CD14-positive monocyte (primary cell): ENCODE measurements around the gene NRXN3. TPM values are rescaled to one million over a fixed set of nuclear protein-coding genes. Genes with fewer than 3 reads are reported as not detected.

ENCODE experiments used
- DNase-seq, 3 donors: peaks; one replicate each; pipeline ENCODE4 v3.0.0-alpha.2; 2011 to 2022
- H2AFZ ChIP-seq: 2 replicates; pipeline ENCODE4 v1.6.0; 2012; ENCODE audit warnings: mild to moderate bottlenecking, low read depth, low read length, inconsistent platforms; ENCODE audit not compliant: insufficient read depth, poor library complexity, severe bottlenecking
- H3K27ac ChIP-seq, 2 donors: 1 replicate in 1 of 2; 2 replicates in 1 of 2; pipeline ENCODE4 v1.5.1; 2012 to 2013; ENCODE audit warnings: low read length in 2 of 2, control low read depth in 1 of 2, inconsistent platforms in 1 of 2, low read depth in 1 of 2, mild to moderate bottlenecking in 1 of 2
- H3K27me3 ChIP-seq, 2 donors: one replicate each; pipeline versions ENCODE4 v1.6.0 to v1.6.1; 2011 to 2013; ENCODE audit warnings: low read length in 2 of 2; ENCODE audit not compliant: control insufficient read depth in 2 of 2, insufficient read depth in 2 of 2
- H3K36me3 ChIP-seq, 2 donors: replicated peaks in 1 of 2; 1 replicate in 1 of 2; 2 replicates in 1 of 2; pipeline versions ENCODE4 v1.5.1 to v1.6.1; 2012 to 2013; ENCODE audit warnings: low read length in 2 of 2, control low read depth in 1 of 2, inconsistent platforms in 1 of 2, mild to moderate bottlenecking in 1 of 2; ENCODE audit not compliant: insufficient read depth in 2 of 2, control insufficient read depth in 1 of 2
- H3K4me1 ChIP-seq, 2 donors: 1 replicate in 1 of 2; 2 replicates in 1 of 2; pipeline versions ENCODE4 v1.5.1 to v1.6.1; 2012 to 2013; ENCODE audit warnings: low read length in 2 of 2, control low read depth in 1 of 2, inconsistent platforms in 1 of 2, mild to moderate bottlenecking in 1 of 2, moderate library complexity in 1 of 2; ENCODE audit not compliant: insufficient read depth in 2 of 2, control insufficient read depth in 1 of 2
- H3K4me2 ChIP-seq: replicated peaks from 2 replicates; pipeline ENCODE3; 2012; ENCODE audit warnings: low read length, moderate library complexity, mild to moderate bottlenecking; ENCODE audit not compliant: poor library complexity, severe bottlenecking; ENCODE audit errors: extremely low read depth
- H3K4me3 ChIP-seq, 3 experiments: fragments of 200-600 bp in 1 of 3; sonication (generic) in 1 of 3; replicated peaks in 1 of 3; 1 replicate in 2 of 3; 2 replicates in 1 of 3; pipeline ENCODE4 v1.5.1; 2011 to 2013; ENCODE audit warnings: low read length in 3 of 3, mild to moderate bottlenecking in 3 of 3, control low read depth in 2 of 3, low read depth in 2 of 3, inconsistent platforms in 1 of 3, moderate library complexity in 1 of 3
- H3K79me2 ChIP-seq: 2 replicates; pipeline ENCODE4 v1.6.0; 2012; ENCODE audit warnings: mild to moderate bottlenecking, control low read depth, inconsistent platforms, low read length, moderate library complexity; ENCODE audit not compliant: insufficient read depth
- H3K9ac ChIP-seq: 2 replicates; pipeline ENCODE4 v1.6.0; 2017; ENCODE audit warnings: low read length, mild to moderate bottlenecking; ENCODE audit not compliant: insufficient read depth, poor library complexity, severe bottlenecking
- H3K9me3 ChIP-seq, 2 donors: replicated peaks in 1 of 2; 1 replicate in 1 of 2; 2 replicates in 1 of 2; pipeline versions ENCODE4 v1.5.1 to v1.6.1; 2012 to 2013; ENCODE audit warnings: low read length in 2 of 2, control low read depth in 1 of 2; ENCODE audit not compliant: control insufficient read depth in 1 of 2, insufficient read depth in 1 of 2
- H4K20me1 ChIP-seq: 2 replicates; pipeline ENCODE4 v1.6.0; 2012; ENCODE audit warnings: mild to moderate bottlenecking, low read length, control low read depth, moderate library complexity; ENCODE audit not compliant: insufficient read depth
- H3K27ac Mint-ChIP-seq, 7 donors: one replicate each; pipeline ENCODE4 v1.8.0; 2020; ENCODE audit warnings: mild to moderate bottlenecking in 7 of 7, mixed read lengths in 7 of 7, moderate library complexity in 6 of 7, inconsistent platforms in 2 of 7
- H3K27me3 Mint-ChIP-seq, 3 donors: one replicate each; pipeline ENCODE4 v1.8.0; 2021 to 2022; ENCODE audit warnings: low read depth in 3 of 3, mild to moderate bottlenecking in 3 of 3, mixed read lengths in 3 of 3, moderate library complexity in 3 of 3, inconsistent platforms in 1 of 3
- H3K36me3 Mint-ChIP-seq, 2 donors: one replicate each; pipeline ENCODE4 v1.8.0; 2020; ENCODE audit warnings: mixed read lengths in 2 of 2, inconsistent platforms in 1 of 2, mild to moderate bottlenecking in 1 of 2
- H3K4me1 Mint-ChIP-seq: one replicate; pipeline ENCODE4 v1.8.0; 2020; ENCODE audit warnings: mild to moderate bottlenecking, mixed read lengths
- H3K4me3 Mint-ChIP-seq, 2 donors: one replicate each; pipeline ENCODE4 v1.8.0; 2020; ENCODE audit warnings: mild to moderate bottlenecking in 2 of 2, mixed read lengths in 2 of 2, moderate library complexity in 1 of 2
- H3K9me3 Mint-ChIP-seq, 7 donors: one replicate each; pipeline ENCODE4 v1.8.0; 2020 to 2022; ENCODE audit warnings: mixed read lengths in 7 of 7, mild to moderate bottlenecking in 6 of 7, moderate library complexity in 6 of 7, inconsistent platforms in 2 of 7
- WGBS: methylation state at CpG from one replicate; pipeline ENCODE4 v1.1.5; 2013; ENCODE audit warnings: missing lambda C conversion rate; ENCODE audit not compliant: insufficient coverage; 5-methylcytosine and 5-hydroxymethylcytosine counted together
- intact Hi-C, 2 donors: fragments of 100-400 bp; cut with micrococcal nuclease; formaldehyde crosslinking; loops; one replicate each; pipeline versions ENCODE4 v1.15.0 to v1.15.1; 2023
- polyA plus RNA-seq, 3 donors: library from polyadenylated mRNA; depleted of rRNA in 1 of 3; unstranded in 2 of 3; stranded (reverse) in 1 of 3; fragments of 300-500 nt in 2 of 3; fragments of >200 nt in 1 of 3; fragmentation: Illumina TruSeq in 2 of 3; gene quantifications; 1 replicate in 2 of 3; 2 replicates in 1 of 3; pipeline ENCODE4 v1.2.3, GENCODE V29; 2012 to 2021
- TF ChIP-seq, protein P1 (sequence below): fragments of 200-600 bp; IDR thresholded peaks from one replicate; pipeline ENCODE4 v1.8.0; 2022; ENCODE audit warnings: antibody characterized with exemption, mild to moderate bottlenecking

The NRXN3 gene
- polyA plus RNA-seq, 3 donors, result not detected

DNA sequence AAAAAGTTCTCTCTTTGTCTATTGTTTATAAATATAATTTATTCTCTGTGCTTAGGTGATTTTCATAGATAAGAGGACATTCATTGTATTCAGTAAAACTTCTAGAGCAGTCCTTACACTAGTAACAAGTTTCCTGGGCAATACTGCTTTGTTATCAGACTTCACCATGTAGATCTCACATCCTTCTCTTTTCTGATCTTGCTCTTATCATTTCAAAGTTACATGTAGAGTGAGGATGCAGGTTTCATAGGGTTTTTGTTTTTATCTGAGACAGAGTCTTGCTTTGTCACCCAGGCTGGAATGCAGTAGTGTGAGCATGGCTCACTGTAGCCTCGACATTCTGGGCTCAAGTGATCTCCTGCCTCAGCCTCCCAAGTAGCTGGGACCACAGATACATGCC lies 1251.6 kb downstream of the NRXN3 start:
- no peaks in the 10 kb centered on the region for H3K79me2 ChIP-seq
- H3K9ac ChIP-seq, result no peak overlapping the region
- no peak for DNase-seq
- H3K4me3 ChIP-seq, result no peak overlapping the region
- H3K4me2 ChIP-seq, result no peak overlapping the region
- no CpG with 5 or more reads among the region's 1 CpG for WGBS
- H2AFZ ChIP-seq, result no peak overlapping the region
- H3K4me1 Mint-ChIP-seq, result no peaks in the 10 kb centered on the region
- no peak overlapping the region for H3K4me3 Mint-ChIP-seq
- H3K4me1 ChIP-seq, result no peaks in the 10 kb centered on the region
- no peaks in the 10 kb centered on the region for H3K9me3 ChIP-seq
- H3K27ac Mint-ChIP-seq, result no peak overlapping the region
- H3K36me3 ChIP-seq, result no peaks in the 10 kb centered on the region
- intact Hi-C loops, result no loop called here
- H4K20me1 ChIP-seq, result no peaks in the 10 kb centered on the region
- H3K27me3 ChIP-seq, result no peaks in the 10 kb centered on the region
- H3K27me3 Mint-ChIP-seq, result no peaks in the 10 kb centered on the region
- H3K36me3 Mint-ChIP-seq, result no peaks in the 10 kb centered on the region
- H3K9me3 Mint-ChIP-seq, result peaks cover 0 to 11% (median 0%) of the 10 kb centered on the region in 7 donors
- no peak overlapping the region for H3K27ac ChIP-seq
- TF ChIP-seq, protein P1, sequence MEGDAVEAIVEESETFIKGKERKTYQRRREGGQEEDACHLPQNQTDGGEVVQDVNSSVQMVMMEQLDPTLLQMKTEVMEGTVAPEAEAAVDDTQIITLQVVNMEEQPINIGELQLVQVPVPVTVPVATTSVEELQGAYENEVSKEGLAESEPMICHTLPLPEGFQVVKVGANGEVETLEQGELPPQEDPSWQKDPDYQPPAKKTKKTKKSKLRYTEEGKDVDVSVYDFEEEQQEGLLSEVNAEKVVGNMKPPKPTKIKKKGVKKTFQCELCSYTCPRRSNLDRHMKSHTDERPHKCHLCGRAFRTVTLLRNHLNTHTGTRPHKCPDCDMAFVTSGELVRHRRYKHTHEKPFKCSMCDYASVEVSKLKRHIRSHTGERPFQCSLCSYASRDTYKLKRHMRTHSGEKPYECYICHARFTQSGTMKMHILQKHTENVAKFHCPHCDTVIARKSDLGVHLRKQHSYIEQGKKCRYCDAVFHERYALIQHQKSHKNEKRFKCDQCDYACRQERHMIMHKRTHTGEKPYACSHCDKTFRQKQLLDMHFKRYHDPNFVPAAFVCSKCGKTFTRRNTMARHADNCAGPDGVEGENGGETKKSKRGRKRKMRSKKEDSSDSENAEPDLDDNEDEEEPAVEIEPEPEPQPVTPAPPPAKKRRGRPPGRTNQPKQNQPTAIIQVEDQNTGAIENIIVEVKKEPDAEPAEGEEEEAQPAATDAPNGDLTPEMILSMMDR, result no peak

GRCh38 chr14:79424462-79424861 lies 1254.3 kb downstream of the NRXN3 start:
- Histone ChIP-seq H3K4me3 (no peak overlapping the region), H3K9ac (no peak overlapping the region), H3K27me3 (no peaks in the 10 kb centered on the region), H3K79me2 (no peaks in the 10 kb centered on the region), H3K36me3 (no peaks in the 10 kb centered on the region), H2AFZ (no peak overlapping the region), H3K4me1 (no peaks in the 10 kb centered on the region), H3K4me2 (no peak overlapping the region), H3K9me3 (no peaks in the 10 kb centered on the region), H4K20me1 (no peaks in the 10 kb centered on the region), H3K27ac (no peak overlapping the region)
- no CpG with 5 or more reads among the region's 1 CpG for WGBS
- TF ChIP-seq, protein P1, result no peak
- Mint-ChIP-seq H3K27ac (no peak overlapping the region), H3K27me3 (peaks cover 0 to 1% (median 0%) of the 10 kb centered on the region in 3 donors), H3K9me3 (peaks cover 0 to 9% (median 2%) of the 10 kb centered on the region in 7 donors), H3K36me3 (no peaks in the 10 kb centered on the region), H3K4me3 (no peak overlapping the region), H3K4me1 (no peaks in the 10 kb centered on the region)
- intact Hi-C loops, result no loop called here
- DNase-seq, result no peak
